DMS53 treated with DMSO at 0.1 percent for 48 hours (cell line): Measurements from ENCODE around the gene RUNDC3A.
"Not testable (repeated sequence)": the region's sequence is repeated elsewhere in the genome, so short reads cannot be mapped to it uniquely, and the experiment has no call there.

ENCODE experiments used
- DNase-seq: peaks from one replicate; lab custom pipeline; 2025; ENCODE audit not compliant: unreplicated experiment; lab: John Stamatoyannopoulos, UW

The RUNDC3A gene

GRCh38 chr17:44358066-44358465 is 49.7 kb downstream of the RUNDC3A start:
- DNase-seq: no peak

- DNase-seq: no peak
These were observed 50.6 kb downstream of the RUNDC3A start for GRCh38 chr17:44359006-44359405.

GRCh38 chr17:44359458-44360143 is 51.2 kb downstream of the RUNDC3A start:
- DNase-seq: no peak

GRCh38 chr17:44360144-44360533 is 51.7 kb downstream of the RUNDC3A start:
- no peak for DNase-seq

- DNase-seq: no peak
These were observed 52.4 kb downstream of the RUNDC3A start for GRCh38 chr17:44360826-44361225.

GRCh38 chr17:44361292-44362260 is 53.2 kb downstream of the RUNDC3A start:
- DNase-seq: no peak

- no peak for DNase-seq
These were observed 54.1 kb downstream of the RUNDC3A start for GRCh38 chr17:44362459-44362948.

GRCh38 chr17:44362949-44363612 is 54.7 kb downstream of the RUNDC3A start:
- DNase-seq: no peak

GRCh38 chr17:44363613-44364159 is 55.3 kb downstream of the RUNDC3A start, which contains the start of gene FAM171A2:
FAM171A2 (minus strand) TSS chr17:44363853; CDS start chr17:44363714, 139 bp downstream.
- DNase-seq: peak; percentile 26

- not testable (repeated sequence) for DNase-seq
These were observed 56.6 kb downstream of the RUNDC3A start for GRCh38 chr17:44365051-44365450.

- DNase-seq: no peak
These were observed 59.0 kb downstream of the RUNDC3A start for GRCh38 chr17:44367231-44367979.
